CD4-positive, alpha-beta T cell treated with Interleukin-17A for 4 hours (primary cell): ENCODE measurements around the gene GPR176.

Experiments used
- DNase-seq: peaks from one replicate; pipeline ENCODE4 v3.0.0-alpha.2; 2020; ENCODE audit warnings: mixed read lengths

Gene GPR176

DNA sequence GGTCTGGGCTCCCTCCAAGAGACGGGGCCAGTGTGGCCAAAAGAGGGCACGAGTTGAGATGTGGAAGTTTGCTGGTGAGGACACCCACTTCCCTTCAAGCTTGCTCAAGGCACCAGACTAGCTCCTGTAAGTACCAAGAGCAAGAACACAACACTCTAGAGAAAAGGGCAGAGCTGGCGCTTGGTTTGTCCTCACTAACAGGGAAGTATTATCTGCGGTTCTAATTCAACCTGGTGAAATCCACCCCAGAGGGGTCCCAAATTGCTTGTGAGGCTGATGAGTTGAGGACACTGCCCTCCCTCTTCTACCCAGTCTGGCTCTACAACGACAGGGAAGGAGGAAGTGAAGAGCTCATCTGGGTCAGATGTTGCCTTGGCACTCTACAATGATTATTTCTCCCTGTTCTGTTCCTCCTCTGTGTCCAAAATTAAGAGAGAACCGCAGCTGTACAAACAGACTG is 120.5 kb downstream of the GPR176 start:
- DNase-seq: no peak

DNA sequence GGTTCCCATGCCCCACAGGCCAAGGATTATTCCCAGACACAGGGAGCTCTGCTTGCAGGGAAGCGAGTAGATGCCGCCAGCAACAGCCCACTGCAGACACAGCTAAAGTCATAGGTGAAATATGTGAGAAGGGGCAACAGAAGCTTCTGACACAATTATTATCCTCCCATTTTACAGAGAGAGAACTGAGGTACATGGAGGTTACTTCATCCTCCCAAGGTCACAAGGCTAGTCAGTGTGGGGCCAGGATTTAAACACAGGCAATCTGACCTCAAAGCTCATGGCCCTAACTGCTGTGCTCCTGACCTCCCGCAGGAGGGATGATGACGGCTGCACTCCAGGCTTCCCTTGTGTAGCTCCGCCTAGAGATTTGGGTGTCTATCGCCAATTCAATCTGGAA is 121.7 kb downstream of the GPR176 start:
- DNase-seq: no peak

DNA sequence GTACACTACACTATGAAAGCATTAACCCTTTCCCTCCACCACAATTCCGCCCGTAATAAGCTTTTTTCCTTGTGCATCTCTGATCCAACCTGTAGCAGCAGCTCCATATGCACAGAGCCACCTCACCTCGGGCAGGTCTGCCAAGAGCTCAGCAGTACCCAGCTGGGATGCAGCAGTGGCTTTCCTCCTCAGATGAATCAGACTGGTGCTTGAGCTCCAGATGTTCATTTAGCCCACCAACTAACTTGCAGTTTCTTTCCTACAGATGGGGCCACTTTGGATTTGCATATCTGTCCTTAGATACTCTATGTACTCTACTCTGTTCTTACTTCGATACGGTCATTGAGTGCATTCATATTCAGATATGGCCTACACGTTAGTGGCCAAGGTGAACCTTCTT is 122.7 kb downstream of the GPR176 start:
- no peak for DNase-seq

DNA sequence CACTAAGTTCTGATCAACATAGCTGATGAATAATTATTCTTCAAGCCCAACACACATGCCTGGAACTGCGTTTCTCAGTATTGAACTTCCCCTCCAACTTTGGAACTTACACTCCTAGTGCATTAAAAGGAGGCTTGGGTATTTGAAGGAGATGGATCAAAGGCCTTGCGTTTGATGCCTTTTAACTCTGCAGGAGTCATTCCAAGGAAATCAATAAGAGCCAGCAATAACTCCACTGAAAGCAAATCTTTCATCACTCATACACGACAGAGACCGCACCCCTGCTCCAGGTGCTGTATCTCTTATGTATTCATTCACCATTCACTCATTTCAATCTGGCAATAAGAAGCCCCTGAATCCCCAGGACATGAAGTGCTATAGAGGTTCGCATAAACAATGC is 123.5 kb downstream of the GPR176 start:
- no peak for DNase-seq

DNA sequence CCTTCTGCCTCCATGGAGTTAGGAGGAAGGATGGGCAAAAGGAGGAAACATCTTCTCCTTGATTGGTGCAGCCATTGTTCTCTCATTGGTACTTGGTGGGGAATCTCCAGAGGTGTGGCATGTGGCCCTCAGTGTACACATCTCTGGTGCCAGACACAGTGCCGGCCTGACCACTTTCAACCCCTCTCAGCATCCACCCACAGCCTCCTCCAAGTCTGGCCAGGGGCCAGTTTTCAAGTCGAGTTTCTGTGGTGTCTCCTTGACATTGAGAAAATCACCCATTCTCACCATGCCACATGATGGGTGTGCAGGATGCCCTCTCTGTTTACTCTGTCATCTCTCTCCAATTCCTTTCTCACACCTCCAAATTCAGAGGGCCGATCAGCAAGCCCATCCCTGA is 124.6 kb downstream of the GPR176 start:
- DNase-seq: no peak

DNA sequence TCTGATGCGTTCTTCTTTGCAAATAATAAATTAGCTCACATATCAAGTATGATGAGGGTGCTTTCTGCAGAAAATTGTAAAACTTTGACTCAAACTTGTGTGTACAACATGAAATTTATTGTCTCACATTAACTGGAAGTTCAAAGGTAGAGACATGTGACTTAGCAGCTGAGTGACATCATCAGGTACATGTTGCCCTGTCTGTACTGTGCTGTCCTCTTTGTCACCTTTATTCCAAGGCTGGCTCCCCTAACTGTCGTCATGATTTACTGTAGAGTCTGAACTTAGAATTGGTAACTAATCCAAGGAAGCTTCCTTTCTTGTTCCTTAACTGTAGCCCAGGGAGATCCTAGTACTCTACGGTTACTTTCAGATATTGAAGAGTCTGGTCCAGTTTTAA is 125.1 kb downstream of the GPR176 start:
- DNase-seq: no peak

DNA sequence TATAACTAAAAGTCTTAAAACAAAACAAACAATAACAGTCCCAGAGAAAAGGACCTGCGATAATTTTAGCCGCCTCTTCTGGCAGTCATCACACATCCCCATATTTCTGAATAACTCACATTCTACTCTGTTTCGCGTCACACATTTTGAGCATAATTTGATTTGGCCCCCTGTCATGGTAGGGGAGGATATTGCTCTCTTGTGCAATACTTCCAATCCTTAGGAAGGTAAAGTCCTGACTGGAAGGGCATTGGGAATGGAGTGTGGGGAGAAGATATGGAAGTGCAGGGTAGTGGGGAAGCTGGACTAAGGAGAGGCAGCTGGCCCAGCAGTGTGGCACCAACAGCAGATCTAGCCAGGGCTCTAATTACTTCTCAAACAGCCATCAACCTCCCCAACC is 126.1 kb downstream of the GPR176 start:
- no peak for DNase-seq

DNA sequence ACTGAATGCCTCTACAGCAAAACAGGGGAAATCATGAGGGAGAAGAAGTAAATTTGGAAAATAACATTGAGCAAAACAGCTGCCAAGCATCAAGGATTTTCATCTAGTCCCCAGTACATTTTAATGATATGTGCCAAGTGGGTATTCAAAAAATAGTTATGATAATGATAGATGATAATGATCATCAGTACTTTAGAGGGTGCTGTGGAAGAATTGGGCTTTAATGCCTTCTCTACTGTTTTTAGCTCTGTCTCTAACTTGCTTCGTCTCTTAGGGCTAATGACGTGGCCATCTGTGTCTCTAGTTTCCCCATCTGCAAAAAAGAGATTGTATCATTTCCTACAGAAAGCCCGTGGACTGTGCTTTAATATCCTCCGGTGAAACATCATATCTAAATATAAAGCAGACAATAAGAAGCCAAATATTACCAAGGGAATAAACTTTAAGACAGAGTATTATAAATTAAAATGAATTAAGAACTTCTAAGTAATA is 127.2 kb downstream of the GPR176 start:
- DNase-seq: no peak

DNA sequence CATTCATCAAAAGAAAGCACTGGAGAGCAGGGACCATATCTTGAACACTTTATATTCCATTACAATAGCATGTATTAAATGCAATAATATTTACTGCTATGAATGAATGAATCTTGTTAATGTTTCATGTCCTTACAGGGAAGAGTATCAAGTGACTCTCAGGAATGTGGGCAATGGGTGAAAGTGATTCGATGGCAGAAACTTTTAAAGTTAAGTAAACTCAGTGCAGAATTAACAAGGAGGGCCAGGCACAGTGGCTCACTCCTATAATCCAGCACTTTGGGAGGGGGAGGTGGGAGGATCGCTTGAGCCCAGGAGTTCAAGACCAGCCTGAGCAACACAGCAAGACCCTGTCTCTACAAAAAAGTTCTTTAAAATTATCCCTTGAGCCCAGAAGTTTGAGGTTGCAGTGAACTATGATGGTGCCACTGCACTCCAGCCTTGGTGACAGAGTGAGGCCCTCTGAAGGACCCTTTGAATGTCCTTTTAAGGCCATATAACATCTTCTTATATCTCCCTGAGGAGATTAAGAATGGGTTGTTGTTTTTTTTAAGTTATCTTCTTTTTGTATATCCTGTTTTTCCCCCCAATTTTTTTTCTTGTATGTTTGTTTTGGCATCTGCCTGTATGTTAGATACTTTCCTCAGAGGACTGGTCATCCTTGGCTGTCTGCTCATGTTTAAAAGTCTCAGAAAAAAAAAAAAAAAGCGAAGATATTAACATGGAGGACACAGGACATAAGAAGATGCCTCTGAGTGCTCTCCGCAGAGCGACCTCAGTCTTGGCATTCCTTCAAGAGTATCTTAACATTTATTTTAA is 127.8 kb downstream of the GPR176 start:
- no peak for DNase-seq

DNA sequence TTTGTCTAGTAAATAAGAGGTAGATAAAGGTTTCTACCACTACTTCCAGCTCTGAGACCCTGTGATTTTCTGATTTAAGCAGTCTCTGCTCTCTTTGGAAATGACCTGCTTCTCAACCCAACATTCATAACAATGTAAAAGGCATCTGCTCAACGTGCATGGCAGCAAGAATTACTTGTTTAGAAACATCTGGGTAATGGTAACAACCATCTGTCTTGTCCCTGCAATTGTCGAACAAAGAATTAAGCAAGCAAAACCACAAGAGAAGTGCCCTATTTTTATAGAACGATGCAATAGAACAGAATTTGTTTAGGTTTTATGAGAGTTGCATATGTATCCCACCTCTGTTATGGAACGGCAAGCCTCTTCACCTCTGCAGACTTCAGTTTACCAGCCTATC is 130.3 kb downstream of the GPR176 start:
- no peak for DNase-seq

DNA sequence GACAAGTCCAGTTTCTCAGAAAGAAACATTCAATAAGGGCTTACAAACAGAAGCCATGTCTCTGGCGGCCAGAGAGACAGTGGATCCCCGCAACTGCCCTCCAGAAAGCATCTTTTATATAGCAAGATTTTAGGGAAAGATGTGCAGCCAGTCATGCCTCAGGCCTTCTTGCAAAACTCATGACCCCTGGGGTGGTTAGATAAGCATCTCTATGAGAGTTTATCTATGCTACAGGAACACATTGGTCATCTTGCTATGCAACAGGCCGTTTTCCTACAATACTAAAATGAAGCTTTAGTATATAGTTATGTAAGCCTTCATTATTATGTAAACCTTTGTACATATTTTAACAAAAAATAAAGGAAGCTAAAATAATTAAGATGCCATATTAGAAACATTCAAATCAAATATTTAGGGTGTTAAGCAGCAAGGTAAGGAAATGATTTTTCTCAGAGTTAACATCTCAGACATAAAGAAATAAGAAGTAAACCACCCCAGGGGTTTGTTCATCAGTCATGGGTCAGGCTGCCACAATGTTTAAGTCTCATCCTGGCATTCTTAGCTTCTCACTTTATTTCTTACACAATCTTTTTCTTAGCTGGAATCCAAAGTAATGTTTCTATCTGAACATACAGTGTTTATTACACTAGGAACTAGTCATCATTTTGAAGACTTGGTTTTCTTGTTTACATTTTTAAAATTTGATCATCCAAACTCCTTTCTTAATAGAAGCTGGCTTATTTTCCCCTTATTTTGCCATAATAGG is 131.1 kb downstream of the GPR176 start:
- no peak for DNase-seq

DNA sequence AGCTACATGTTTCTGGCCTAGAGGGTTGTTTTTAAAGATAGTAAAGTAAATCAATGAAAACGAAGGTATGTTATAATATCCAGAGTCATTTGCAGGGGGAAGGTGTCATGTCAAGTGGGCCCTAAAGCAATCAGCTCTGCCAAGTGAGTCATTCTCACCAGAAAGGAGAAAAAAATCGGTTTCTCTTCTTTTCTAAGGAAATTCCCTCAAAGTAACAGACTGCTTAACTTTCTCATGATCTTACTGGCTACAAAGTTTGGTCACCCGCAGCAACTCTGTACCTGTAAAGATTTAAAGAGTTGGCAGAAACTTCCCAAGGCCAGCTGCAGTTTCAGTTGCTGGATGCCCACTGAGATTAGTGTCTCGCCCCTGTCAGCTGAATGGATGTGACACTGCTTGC is 132.0 kb downstream of the GPR176 start:
- no peak for DNase-seq

DNA sequence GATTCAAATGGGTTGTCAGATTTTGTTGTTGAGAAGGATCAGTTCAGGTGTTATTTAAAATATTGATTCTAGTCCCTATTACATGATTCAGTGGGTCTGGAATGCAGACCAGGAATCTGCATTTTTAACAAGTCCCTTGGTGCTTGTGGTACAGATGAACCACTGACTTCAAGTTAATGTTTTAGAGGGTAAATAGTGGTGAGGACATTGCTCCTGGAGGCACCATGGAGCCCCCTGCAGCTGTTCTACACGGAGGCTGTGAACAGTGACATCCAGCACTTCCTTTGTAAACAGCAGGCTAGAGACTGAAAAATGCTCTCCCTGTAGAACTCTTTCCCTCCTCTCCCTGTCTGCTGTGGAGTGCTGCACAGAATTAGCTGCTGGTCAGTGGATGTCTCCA is 132.6 kb downstream of the GPR176 start:
- DNase-seq: no peak

DNA sequence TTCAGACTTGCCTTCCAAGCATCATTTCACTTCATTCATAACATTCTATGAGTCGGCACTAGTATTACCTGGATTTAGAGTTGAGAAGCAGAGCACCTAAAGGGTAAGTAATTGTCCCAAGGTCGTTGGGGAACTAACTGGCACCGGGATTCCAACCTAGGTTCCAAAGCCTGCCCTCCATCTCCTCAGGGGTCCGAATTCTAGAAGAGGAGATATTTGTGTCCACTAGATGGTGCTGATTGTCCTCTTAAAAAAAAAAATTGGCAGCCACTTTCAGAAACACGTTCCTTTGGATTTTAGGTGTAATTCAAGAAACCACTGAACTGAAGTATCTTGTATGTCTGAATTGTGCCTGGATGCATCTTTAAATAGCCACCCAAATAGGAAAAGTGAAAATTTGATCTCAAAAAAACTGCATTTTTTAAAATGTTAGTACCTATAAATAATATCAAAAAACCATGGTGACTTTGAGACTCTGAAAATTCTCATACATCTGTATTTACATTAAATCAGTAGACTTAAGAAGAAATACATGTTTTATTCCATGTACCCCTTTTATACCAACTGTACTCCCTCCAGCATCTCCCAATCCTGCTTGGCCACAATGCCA is 133.5 kb downstream of the GPR176 start:
- DNase-seq: peak; percentile 12

DNA sequence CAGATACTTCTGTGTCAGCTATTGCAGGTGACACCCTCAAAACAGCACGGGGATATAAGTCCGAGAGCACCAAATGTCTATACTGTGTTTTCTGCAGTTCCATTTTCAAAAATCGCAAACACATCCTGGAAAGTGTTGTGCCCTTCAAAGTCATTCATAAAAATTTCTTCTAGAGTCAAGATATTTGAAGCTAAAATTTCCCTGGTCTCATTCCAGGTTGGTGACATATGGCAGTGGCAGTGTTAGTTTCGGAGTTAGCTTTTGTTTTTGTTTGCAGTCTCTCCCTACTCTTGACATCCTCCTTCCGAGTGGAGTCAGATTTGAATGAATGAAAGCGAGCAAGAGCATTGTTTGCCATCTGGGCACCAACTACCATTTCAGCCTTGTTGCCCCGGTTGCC is 134.2 kb downstream of the GPR176 start:
- no peak for DNase-seq

DNA sequence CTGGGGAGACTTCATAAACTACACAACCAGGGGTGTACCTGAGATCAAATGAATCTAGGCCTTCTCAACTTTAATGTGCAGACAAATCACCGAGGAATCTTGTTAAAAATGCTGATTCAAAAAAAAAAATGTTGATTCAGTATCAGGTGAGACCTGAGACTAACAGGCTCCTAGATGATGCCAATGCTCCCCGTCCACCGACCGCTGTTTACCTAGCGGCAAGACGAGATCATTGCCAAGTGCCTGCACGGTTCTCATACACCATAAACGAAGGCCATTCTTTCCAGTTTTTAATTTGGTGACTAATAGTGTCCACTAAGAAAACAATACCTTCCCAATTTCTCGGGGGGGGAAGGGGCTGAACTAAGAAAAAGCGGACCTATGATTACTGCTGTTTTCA is 134.9 kb downstream of the GPR176 start:
- DNase-seq: no peak

DNA sequence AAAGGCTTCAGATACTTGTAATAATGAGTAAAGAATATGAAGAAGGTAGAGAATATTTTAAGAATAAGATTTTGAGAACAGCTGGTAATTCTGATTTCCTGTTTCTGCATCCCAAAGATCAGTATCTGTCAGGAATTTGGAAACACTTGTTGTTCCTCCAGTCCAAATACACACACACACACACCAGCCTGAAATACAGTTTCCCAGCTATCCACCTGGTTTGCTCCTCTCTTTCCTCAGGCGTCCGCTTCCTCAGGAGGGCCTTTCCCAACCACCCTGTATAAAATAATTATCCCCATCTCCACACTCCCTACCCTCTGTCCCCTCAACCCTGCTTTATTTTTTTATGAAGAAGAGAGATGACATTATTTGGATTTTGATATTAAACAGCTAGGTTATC is 135.4 kb downstream of the GPR176 start:
- no peak for DNase-seq

DNA sequence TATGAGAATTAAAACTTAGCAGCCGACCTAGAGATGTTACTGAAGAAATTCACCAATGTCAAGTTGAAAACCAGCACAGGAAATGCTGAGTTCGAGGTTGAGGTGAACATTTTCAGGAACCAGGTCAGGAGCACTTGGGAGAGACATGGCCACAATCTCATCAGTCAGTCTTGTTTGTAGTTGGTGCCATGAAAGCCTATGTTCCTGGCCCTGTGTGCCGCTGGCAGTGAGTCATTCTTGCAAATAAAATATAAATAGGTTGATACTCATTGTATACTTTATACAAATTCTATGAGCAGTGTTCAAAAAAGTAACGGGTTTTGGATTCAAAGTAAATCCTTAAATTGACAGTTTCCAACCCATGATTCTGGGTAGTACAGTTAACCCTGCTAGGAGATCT is 135.9 kb downstream of the GPR176 start:
- DNase-seq: no peak

DNA sequence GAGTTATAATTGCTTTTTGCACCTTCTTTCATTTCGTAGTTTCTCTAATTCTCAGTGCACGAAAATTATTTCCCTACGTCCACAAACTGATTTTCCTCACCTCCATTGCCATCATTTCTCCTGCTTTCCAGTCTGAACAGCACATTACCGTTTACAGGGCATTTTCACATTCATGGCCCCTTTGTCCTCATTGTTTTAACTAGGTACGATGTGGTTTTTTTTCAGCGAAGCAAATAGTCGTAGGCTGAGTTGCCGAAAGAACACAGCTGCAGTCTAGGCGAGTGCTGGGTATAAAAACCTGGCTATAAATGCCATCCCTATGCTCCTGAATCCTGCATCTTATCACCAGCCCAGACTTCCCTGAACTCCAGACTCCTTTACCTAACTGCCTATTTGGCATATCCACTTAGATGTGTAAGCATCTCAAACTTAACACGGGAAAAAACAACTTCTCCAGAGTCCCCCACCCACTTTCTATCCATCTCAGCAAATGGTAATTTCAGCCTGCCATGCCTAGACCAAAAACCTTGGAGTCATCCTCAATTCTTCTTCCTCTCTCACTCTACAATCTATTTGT is 136.7 kb downstream of the GPR176 start:
- DNase-seq: no peak

DNA sequence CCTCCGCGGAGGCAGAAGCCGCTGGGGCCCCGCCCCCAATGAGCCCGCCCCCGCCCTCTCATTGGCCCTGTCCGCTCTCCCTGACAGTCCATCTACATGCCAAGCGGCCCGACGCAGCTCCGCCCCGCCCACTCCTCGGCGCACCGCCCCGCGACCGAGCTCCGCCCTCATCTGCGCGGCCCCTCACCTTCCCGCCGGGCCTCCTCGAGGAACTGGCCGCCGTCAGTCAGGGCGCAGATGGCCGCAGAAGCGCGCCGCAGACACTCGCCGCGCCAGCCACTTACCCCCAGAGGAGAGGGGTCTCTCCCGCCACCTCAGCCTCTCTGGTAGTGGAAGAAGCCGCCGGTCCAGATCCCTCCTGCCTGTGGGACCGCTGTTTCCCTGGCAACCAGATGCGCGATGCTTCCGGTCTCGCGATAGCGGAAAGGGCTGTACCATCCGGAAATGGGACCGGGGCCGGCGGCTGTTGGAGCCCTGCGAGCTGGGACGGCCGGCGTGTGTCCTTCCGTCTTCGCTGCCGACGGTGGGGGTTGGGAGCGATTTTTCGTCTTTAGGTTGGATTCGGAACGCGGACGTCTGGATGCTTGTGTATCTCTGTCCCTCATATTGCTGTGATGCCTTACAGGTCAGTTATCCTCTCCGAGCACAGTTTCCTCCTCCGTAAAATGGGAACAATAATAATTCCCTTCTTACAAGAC is 137.5 kb downstream of the GPR176 start, which contains the start of gene FSIP1:
FSIP1 (minus strand) TSS at position 401 of the 698 bp plus-strand sequence. CDS start 6,317 bp downstream, outside the sequence.
- DNase-seq: peak; percentile 97

DNA sequence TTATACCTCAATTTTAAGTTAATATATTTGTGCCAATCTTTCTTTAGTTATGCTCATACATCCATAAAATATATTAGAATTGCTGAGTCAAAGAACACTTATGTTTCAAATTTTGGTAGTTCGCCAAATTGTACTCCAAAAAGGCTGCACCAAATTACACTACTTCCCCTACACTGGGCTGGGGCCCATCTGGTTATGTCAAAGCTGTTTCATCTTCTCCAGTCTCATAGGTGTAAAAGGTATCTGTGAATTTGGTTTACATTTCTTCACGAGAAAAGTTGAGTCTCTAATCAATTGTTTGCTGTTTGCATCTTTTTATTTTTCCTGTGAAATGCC is 138.1 kb downstream of the GPR176 start:
- no peak for DNase-seq

DNA sequence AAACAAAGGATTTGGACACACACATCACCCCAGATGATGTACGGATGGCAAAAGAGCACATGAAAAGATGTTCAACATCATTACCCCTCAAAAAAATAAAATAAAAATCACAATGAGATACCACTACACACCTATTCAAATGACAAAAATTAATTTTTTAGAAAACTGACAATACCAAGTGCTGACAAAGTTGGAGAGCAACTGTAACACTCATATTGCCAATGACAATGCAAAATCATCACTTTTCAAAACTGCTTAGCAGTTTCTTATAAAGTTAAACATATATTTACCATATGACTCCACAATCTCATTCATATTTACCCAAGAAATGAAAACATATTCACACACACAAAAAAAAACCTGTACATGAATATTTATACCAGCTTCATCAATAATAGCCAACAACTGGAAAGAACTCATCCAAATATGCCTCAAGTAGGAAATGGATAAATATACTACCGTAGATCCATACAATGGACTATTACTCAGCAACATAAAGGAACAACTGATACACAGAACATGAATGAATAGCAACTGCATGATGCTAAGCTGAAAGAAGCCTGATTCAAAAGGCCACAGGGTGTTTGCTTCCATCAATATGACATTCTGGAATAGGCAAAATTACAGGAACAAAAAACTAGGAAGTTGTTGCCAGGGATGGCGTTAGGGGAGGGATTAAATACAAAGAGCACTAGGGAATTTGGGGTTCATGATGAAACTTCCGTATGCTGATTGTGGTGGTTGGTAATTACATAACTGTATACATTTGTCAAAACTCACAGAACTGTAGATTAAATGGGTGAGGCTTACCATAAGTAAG is 138.7 kb downstream of the GPR176 start:
- DNase-seq: no peak
